ENCODE results near the gene IFITM10.

Gene IFITM10

DNA sequence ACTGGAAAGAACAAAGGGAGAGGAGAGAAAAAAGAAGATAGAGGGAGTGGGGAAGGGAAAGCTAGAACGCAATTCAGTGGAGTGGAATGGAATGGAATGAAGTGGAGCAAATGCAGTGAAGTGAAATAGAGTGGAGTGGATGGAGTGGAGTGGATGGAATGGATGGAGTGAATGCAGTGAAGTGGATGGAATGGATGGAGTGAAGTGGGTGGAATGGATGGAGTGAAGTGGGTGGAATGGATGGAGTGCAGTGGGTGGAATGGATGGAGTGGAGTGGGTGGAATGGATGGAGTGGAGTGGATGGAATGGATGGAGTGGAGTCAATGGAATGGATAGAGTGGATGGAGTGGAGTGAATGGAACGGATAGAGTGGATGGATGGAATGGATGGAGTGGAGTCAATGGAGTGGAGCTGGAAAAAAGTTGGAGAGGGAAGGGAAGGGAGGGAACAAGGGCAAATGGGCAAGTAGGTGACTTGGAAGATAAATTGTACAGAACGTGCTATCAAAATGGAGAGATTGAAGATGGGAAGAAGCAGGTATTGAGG is 13.9 kb downstream of the IFITM10 start:
- no peak for DNase-seq

DNA sequence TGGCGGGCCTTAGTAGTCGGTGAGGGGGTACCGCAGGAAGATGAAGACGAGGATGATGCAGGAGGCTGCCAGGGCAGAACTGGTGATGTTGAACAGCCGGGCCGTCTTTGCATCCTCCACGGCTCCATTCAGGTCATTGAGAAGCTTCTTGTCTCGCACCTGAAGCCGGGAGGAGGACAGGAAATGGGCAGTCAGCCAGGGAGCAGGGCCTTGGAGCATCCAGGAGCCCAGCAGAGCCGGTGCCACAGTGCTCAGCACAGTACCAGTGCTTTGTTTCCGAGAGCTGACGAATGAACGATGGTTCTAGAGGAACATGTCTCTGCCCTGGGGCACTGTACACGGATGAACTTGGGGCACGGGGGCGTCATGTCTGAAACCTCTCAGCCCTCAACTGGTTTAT is 15.1 kb downstream of the IFITM10 start:
- DNase-seq: no peak

DNA sequence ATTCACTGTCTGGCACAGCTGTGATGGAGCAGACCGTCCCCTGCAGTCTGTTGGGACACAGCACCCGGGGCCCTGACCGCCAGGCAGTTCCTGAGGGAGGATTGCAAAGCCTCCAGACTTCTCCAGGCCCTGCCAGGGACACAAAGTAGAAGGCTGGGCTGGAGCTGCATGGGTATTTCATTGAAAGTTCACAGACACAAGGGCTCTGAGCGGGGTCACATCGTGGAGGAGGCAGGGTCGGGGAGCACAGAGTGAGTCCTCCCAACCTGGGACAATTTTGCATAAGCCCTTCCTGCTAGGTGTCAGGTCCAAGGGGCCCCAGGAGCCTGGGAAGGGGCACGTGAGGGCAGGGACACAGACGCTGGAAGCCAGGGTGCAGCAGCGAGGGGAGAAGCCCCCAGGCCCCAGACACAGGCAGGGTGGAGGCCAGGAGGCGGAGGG is 15.7 kb downstream of the IFITM10 start:
- no peak for DNase-seq

DNA sequence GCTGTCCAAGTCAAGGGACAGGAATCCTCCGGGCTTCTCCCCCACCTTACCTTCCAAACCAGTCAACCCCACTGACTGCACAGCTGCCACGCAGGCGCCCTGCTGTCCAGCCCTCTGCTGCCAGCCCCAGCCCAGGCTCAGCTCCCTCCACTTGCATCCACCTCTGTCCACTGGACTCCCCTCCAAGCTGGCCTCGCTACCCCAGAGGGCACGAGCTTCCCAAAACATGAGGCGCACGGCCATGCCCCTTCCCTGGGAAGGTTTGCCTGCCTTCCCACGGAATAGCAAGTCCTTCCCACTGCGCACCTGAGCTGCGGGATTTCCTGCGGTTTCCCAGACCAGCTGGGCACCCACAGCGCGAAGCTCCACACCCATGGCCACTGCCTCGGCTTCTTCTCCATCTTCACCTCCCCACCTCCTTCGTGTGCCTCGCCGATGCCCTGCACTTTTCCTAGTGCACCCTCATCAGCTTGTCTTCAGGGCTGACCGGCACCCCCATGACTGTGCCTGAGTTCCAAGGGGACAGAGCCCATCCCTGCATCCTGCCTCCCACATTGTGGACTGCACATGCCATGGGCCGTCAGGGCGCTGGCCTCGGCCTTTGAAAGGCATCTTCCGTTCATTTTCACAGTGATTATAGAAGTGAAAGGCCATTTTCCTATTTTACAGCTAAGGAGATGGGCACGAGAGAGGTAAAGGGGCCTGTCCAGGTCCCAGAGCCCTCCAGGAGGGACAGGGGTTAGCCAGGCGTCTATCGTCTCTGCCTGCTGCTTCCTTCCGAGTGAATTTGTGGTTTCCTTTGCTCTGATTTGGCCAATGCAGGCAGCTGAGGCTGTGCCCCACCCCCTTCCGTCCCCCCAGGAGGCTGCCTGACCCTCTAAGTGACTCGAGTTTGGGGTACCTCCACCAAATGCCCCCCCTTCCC is 16.4 kb downstream of the IFITM10 start:
- DNase-seq: no peak

DNA sequence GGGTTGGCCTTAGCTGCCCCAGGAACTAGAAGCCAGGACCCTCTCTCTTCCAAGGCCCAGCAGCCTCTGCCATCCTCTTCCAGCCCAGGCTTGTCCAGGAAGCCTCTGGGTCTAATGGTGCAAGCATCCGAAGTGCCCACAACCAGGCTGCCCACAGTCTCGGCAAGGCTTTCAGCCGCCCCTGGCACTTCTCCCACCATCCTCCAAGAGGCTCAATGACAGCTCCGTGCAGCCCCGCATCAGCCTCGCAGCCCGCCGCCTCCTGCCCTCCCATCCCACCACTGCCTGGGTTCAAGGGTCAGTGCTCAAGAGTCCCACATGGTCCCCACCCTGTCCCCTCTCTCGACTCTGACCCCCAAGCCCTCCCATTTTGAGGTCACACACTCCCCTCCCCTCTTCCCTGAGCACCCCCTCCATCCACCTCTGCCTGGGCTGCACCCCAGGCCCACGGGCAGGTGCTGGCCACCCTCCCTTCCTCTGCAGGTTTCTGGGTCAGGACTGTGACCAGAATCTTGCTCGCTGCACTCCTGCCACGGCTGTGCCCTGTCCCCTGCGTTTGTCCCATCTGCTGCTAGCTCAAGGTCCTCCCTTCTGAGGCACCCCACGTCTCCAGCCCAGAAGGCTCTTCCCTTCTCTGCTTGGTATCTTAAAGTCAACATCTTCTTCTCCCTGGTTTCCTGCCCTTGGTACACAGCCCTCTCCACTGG is 17.2 kb downstream of the IFITM10 start:
- no peak for DNase-seq

DNA sequence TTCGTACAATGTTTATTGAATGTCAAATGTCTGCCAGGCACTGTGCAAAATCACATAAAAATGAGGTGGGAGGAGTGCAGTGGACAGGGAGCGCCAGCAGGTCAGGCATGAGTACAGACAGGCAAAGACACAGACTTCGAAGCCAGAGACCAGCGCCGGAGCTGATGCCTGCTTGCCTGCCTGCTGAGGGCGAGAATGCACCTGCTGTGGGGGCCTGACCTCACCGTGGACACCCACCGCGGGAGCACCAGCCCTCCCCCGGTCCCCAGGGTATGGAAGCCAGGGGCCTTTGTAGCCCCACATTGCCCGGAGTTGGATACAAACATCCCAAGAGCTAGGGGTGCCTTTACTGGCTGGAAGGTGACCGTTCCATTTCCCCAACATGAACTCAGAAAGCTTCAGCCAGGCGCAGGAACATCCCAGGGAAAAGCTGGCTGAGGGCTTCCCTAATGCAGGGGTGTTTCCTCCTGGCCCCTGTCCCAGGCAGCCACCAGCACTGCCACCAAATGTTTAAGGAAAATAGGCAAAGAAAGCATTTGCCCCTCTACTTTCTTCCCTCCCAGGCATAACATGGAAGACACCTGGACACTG is 17.9 kb downstream of the IFITM10 start:
- no peak for DNase-seq

DNA sequence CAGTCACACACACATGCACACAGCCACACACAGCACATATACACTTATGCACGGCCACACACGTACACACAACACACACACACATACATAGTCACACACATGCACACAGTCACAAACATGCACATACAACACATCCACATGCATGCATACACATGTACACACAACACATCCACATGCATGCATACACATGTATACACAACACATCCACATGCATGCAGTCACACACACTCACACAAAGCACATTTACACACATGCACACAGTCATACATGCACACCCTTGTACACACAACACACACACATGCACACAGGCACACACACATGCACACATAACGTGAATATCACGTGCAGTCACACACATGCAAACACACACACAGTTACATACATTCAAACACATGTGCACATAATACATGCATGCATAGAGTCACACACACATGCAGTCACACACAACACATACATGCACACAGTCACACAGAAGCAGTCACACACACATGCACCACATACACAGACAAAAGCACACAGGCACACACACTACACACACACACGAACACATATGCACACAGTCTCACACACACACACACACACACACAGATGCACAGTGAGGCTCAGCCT is 18.8 kb downstream of the IFITM10 start:
- DNase-seq: no peak

DNA sequence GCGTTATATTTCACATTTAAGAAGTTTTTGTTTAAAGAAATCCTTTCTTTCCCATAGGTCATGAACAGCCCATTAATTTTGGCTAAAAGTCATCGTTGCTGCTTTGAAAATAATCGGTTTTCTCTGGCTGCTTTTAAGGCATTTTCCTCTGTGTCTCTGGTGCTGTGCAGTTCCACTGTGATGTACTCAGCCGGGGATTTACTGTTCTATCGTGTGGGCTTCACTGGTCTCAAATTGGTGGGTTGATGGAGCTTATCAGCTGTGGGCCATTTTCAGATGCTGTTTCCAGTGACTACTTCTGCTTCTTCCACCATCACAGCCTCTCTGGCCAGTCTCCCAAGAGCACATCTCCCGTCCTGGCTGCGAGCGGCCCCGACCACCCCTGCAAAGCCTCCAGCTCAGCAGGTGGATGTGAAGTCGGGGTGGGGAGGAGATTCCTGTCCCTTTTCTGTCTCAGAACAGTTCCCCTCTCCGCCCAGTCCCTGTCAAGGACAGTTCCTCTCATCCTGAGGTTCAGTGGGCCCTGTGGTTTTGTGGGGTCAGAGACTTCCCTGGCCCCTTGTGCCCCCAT is 20.3 kb downstream of the IFITM10 start:
- DNase-seq: no peak

DNA sequence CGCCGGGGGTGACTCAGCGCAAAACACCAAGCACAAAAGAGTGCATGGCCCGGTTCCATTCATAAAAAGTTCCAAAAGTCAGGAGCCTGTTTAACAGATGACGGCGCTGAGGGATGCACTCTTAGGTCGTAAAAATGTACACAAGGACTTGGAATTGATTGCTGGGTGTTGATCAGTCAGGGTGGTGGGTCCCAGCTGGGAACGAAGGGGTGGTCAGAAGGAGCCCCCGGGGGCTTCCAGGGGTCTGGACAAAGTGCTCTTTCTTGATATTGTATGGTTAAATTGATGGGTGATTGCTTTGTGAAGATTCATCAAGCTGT is 20.7 kb downstream of the IFITM10 start:
- DNase-seq: no peak

DNA sequence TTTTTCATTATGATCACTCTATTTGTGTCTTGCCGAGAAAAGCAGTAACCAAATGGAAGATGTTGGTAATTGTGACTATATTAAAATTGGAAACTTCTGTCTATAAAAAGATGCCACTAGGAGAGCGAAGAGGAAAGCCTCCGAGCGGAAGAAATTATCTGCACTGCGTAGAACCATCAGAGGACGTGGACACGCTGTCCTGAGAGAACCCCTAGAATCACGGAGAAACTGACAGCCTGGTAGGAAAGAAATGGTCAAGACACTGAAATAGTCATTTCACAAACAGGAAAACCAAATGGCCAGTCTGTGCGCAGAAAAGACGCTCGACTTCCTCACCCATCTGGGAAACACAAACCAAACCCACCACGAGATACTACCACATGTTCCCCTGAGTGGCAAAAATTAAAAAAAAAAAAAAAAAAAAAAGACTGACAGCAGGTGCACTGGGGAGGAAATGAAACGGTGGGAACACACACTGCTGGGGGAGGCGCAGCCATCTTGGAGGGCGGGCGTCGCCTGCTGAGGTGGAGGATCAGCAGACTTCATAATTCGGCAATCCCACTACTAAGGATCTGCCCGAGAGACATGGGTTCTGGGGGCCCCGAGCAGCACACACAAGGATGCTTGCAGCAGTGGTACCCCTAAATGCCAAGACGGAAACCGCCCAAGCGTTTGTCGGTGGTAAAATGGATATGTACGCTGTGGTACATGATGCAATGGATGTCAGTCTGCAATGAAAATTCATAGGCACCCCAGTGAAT is 21.3 kb downstream of the IFITM10 start:
- DNase-seq: no peak

DNA sequence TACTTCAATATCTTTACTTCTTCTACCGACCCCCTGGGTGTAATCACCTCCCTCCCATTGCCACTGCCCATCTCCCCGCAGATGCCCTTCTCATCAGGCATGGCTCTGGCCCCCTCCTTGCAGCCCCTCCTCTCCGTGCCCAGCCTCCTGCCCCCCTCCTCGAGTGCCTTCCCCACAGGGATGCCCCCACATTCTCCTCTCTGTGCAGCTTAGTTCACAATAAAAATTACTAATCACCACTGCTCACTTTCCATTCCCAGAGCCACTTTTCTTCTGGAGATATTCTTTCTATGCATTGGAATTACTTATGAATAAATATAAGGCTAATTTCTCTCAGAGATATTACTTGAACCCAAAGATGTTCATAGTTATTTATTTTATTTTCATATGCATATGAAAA is 22.1 kb downstream of the IFITM10 start:
- DNase-seq: no peak

DNA sequence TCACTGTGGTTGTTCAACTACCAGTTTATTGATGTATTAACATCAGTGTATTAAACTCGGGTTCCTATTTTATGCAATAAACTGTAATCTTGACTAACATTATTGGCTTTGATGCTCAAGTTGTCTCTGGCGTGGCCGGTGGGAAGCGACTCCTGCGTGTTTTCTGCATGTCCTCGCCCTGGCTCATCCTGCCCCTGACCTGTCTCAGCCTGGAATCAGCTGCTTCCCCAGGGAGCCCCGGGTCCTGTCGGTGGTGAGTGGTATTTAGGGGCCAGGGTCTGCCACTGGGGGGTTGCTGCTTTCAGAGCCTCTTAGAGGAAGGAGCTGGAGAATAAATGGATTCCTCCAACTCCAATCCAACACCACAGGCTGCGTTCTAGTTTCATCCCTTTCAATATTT is 22.5 kb downstream of the IFITM10 start:
- no peak for DNase-seq

DNA sequence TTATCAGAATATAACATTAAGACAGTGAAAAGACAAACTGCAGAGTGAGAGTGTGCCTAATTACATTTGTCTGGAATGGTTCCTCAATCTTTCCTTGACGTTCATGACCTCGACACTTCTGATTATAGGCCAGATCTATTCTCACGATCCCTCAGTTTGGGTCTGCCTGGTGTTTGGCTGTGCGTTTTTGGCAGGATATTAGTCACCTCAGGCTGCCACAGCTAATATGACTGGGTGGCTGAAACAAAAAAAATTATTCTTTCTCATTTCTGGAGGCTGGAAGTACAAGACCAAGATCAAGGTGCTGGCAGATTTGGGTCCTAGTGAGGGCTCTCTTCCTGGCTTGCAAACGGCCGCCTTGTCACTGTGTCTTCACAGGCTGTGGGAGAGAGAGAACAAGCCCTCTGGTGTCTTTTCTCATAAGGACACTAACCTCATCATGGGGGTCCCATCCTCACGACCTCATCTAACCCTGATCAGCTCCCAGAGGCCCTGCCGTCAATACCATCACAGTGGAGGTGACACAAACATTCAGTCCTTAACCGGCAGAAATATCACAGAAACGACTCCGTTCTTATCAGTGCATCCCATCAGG is 23.2 kb downstream of the IFITM10 start:
- DNase-seq: no peak

DNA sequence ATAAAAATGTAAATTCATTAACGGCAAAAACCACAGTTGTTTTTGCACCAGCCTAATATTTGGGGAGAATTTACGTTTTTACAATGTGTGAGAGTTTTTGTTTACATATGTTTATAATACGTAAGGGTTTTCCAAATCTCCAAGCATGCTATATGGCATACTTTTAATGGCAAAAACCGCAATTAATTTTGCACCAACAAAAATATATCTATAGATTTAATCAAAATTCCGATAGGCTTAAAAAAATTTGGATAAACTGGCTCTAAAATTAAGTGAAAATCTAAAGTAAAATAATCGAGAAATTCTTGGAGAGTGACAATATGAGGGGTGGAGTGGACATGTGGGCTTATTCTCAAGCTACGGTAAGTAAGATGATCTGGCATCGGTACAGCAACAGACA is 30.6 kb downstream of the IFITM10 start:
- DNase-seq: no peak

DNA sequence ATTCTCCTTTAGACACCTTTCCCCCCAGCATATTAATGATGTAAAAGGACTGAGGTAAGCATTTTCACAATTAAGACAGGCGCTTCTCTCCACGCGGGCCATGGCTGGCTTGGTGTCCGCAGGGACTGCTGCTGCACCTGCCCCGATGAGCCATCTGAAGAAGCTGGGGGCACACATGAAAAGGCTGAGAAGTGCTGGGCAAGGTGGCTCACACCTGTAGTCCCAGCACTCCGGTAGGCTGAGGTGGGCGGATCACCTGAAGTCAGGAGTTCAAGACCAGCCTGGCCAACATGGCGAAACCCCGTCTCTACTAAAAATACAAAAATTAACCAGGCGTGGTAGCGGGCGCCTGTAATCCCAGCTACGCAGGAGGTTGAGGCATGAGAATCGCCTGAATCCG is 32.1 kb downstream of the IFITM10 start:
- DNase-seq: no peak

DNA sequence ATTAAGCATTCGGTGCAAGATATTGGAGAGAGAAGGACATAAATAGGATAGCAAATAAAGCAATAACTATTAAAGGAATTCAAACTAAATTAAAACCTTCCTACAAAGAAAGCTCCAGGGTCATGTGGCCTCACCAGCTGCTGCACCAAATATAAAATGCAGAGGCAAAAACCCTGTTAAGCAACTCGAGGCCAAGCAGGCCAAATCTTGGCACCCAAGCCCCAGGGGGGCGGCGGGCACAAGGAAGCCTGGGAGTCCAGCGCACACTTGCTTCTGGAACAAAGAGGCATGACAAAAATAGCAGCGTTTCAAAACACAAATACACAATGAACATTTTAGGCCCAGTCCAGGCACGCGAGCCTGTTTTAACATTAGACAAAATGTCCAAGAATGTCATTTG is 32.6 kb downstream of the IFITM10 start:
- no peak for DNase-seq

DNA sequence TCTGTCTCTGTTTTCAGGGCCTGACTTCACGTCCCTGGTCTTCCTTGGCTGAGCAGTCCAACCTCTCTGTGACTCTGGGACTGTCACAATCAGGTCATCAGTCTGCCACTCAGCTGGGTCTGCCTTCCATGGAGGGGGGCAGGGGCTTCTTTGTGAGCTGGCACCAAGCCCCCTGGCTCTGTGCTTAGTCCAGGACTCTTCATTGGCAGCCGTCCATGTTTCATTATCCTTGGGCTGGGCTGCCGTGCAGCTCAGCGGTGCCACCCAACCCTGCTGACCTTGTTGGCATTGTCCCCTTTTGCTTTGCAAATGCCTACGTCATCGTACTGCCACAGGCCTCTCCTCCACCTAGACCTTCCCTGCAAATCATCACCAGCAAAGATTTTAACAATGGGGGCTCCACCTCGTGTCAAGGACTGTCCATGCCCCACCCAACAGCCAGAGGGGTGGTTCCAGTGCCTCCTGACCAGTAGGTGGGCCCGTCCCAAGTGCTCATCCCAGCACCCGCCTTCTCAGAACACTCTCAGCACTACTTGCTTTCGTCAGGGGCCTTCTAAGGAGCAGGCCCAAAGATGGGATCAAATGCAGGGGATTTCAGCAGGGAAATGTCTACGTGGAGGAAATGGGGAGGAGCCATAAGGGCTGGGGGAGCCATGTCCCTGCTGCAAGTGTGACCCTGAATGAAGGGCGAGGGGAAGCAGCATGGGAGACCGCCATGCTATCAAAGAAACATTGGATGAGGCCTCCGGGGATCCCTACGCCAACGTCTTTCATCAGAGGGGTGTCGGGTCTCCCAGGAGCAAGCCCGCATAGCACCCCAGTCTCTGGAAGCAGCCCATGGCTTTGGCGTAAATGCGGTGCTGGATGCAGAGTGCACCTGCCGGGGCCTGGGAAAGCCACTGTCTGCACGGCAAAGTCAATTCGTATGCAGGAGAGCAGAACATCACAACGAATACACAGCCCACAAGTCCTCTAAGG is 35.2 kb downstream of the IFITM10 start:
- DNase-seq: no peak

DNA sequence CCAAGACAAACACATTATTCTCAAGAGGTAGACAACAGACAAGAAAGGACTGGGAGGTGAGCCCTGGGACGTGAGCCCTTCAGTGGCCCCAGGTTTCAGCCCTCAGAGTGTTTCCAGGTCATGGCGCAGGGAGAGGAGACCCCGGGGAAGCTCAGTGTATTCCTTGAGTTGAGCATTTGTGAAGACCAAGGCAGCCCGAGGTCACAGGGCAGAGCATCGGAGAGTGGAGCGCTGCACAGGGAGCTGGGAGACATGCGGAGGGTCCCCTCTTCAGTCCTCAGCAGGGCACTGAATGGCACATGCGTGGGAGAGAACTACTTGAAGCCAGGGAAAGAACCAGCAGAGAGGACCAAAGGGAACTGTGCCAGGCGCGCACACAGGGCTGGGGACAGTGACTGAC is 41.7 kb downstream of the IFITM10 start:
- DNase-seq: no peak

DNA sequence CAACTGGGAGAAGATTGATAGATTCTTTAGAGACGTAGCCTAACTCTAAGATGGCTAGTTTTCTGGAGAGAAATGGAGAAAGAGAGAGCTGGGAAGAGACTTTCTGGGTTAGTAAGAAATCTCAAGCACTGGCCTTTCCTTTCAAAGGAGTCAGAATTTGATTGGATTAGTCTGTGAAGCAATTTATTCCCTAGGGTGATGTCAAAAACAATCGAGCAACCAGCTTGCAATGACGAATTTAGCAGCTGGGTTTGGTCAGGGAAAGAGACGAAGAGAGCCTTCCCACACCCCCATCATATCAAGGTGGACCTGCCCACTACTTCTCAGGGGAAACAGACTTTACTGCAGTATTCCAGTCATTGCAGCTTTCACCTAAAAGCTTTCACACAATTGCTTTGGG is 42.6 kb downstream of the IFITM10 start:
- no peak for DNase-seq

DNA sequence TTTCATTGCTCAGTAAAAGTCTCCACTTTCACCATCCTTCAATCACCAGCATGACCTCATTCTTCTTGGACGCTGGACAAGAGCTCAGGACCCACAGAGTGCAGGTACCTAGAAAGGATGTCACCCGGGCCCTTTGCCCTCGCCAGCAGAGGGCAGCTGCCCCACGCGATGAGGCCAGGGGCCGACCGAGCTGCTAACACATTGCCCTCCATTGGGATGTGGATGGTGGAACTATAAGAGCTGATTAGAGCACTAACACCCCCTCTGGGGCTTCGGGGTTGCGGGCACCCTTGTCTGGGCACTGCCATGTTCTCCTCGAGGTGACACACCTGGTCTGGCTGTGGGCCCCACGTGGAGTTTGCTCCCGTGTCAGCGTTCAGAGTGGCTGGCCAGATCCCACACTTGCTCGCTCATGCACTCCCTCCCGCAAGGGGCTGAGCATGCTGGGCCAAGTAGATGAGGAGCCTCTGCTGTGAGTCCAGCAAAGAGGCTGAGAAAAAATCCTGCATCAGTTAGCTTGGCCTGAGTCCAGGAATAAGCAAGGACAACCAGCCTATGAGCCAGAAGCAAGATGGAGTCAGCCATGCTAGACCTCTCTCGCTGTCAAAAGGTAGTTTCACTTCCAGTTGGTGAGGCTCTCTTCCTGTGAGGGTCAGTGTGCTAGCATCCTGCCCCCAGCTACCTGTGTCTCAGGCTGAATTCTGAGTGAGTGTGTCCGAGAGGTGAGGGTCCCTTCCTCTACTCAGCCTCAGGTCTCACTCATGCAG is 43.6 kb downstream of the IFITM10 start:
- peak in 1 of 5 donors; percentile 19 for DNase-seq
